Measurements from ENCODE around the gene ODAPH.

Gene ODAPH

GRCh38 chr4:75593393-75593792, 37.5 kb downstream of the ODAPH start:
- H2BK12ac ChIP-seq (ENCODE audit: low read length) = no peak overlapping the region
- no peaks in the 10 kb centered on the region for H3K36me3 ChIP-seq (replicated peaks in 1 of 2; ENCODE audit: control insufficient read depth in 2 of 2, insufficient read depth in 2 of 2, low read length in 2 of 2)
- no peak overlapping the region for H2BK120ac ChIP-seq (ENCODE audit: low read depth, low read length)
- H3K79me1 ChIP-seq (ENCODE audit: low read depth, low read length) = no peaks in the 10 kb centered on the region
- no peak overlapping the region for H4K91ac ChIP-seq (ENCODE audit: low read depth, low read length, poor library complexity)
- no peak overlapping the region for H3K14ac ChIP-seq (ENCODE audit: low read length)
- no CpG with 5 or more reads among the region's 1 CpG for WGBS, 2 donors (ENCODE audit: extremely low coverage in 2 of 2, insufficient read length in 2 of 2, insufficient replicate concordance in 1 of 2)
- H3K4me2 ChIP-seq (ENCODE audit: insufficient read depth, low read length, poor library complexity, severe bottlenecking) = no peak overlapping the region
- no peak overlapping the region for H2AFZ ChIP-seq (ENCODE audit: low read length)
- no peaks in the 10 kb centered on the region for H3K4me1 ChIP-seq (ENCODE audit: control insufficient read depth in 2 of 2, insufficient read depth in 1 of 2, low read depth in 1 of 2, low read length in 2 of 2)
- no peak overlapping the region for H3K9ac ChIP-seq (ENCODE audit: low read depth, low read length, poor library complexity)
- H3K27ac ChIP-seq (replicated peaks; ENCODE audit: low read length) = no peak overlapping the region
- H4K8ac ChIP-seq (ENCODE audit: low read depth, low read length) = no peak overlapping the region
- H3K4me3 ChIP-seq (ENCODE audit: low read length in 2 of 2) = no peak overlapping the region
- no peaks in the 10 kb centered on the region for H3K9me3 ChIP-seq (replicated peaks in 1 of 2; ENCODE audit: control insufficient read depth in 2 of 2, insufficient read depth in 1 of 2, low read depth in 1 of 2, low read length in 2 of 2)
- no peak overlapping the region for H2AK5ac ChIP-seq (ENCODE audit: low read depth, low read length)
- no peak overlapping the region for H3K4ac ChIP-seq (ENCODE audit: low read length)
- H3K27me3 ChIP-seq (ENCODE audit: control insufficient read depth in 3 of 3, insufficient read depth in 3 of 3, low read depth in 1 of 3, low read length in 3 of 3) = no peaks in the 10 kb centered on the region
- DNase-seq (ENCODE audit: low spot score) = no peak
- H2BK5ac ChIP-seq (ENCODE audit: low read length) = no peak overlapping the region
- no peak overlapping the region for H3K23ac ChIP-seq (ENCODE audit: low read depth, low read length, poor library complexity)
- no peak overlapping the region for H2BK15ac ChIP-seq (ENCODE audit: low read length)
- no peak overlapping the region for H3K18ac ChIP-seq (ENCODE audit: low read length)

- Histone ChIP-seq H4K91ac (ENCODE audit: low read depth, low read length, poor library complexity) (no peak overlapping the region), H3K4me3 (ENCODE audit: low read length in 2 of 2) (no peak overlapping the region), H3K9ac (ENCODE audit: low read depth, low read length, poor library complexity) (no peak overlapping the region), H3K23ac (ENCODE audit: low read depth, low read length, poor library complexity) (no peak overlapping the region), H3K18ac (ENCODE audit: low read length) (no peak overlapping the region), H3K27me3 (ENCODE audit: control insufficient read depth in 3 of 3, insufficient read depth in 3 of 3, low read depth in 1 of 3, low read length in 3 of 3) (no peaks in the 10 kb centered on the region), H3K79me1 (ENCODE audit: low read depth, low read length) (no peaks in the 10 kb centered on the region), H2BK120ac (ENCODE audit: low read depth, low read length) (no peak overlapping the region), H3K27ac (replicated peaks; ENCODE audit: low read length) (no peak overlapping the region), H3K4me2 (ENCODE audit: insufficient read depth, low read length, poor library complexity, severe bottlenecking) (no peak overlapping the region), H3K9me3 (replicated peaks in 1 of 2; ENCODE audit: control insufficient read depth in 2 of 2, insufficient read depth in 1 of 2, low read depth in 1 of 2, low read length in 2 of 2) (no peaks in the 10 kb centered on the region), H3K36me3 (replicated peaks in 1 of 2; ENCODE audit: control insufficient read depth in 2 of 2, insufficient read depth in 2 of 2, low read length in 2 of 2) (no peaks in the 10 kb centered on the region), H2BK12ac (ENCODE audit: low read length) (no peak overlapping the region), H2BK15ac (ENCODE audit: low read length) (no peak overlapping the region), H3K14ac (ENCODE audit: low read length) (no peak overlapping the region), H2BK5ac (ENCODE audit: low read length) (no peak overlapping the region), H2AFZ (ENCODE audit: low read length) (no peak overlapping the region), H3K4me1 (ENCODE audit: control insufficient read depth in 2 of 2, insufficient read depth in 1 of 2, low read depth in 1 of 2, low read length in 2 of 2) (no peaks in the 10 kb centered on the region), H4K8ac (ENCODE audit: low read depth, low read length) (no peak overlapping the region), H3K4ac (ENCODE audit: low read length) (no peak overlapping the region), H2AK5ac (ENCODE audit: low read depth, low read length) (no peak overlapping the region)
- no CpG with 5 or more reads among the region's 3 CpGs for WGBS, 2 donors (ENCODE audit: extremely low coverage in 2 of 2, insufficient read length in 2 of 2, insufficient replicate concordance in 1 of 2)
- DNase-seq (ENCODE audit: low spot score) = no peak
These were observed 40.2 kb downstream of the ODAPH start for GRCh38 chr4:75596061-75596460.

- H4K91ac ChIP-seq (ENCODE audit: low read depth, low read length, poor library complexity) = no peak overlapping the region
- no peaks in the 10 kb centered on the region for H3K27me3 ChIP-seq (ENCODE audit: control insufficient read depth in 3 of 3, insufficient read depth in 3 of 3, low read depth in 1 of 3, low read length in 3 of 3)
- no peak overlapping the region for H2BK15ac ChIP-seq (ENCODE audit: low read length)
- H2AFZ ChIP-seq (ENCODE audit: low read length) = no peak overlapping the region
- no peak overlapping the region for H4K8ac ChIP-seq (ENCODE audit: low read depth, low read length)
- no peak overlapping the region for H2BK120ac ChIP-seq (ENCODE audit: low read depth, low read length)
- H3K4me1 ChIP-seq (ENCODE audit: control insufficient read depth in 2 of 2, insufficient read depth in 1 of 2, low read depth in 1 of 2, low read length in 2 of 2) = no peaks in the 10 kb centered on the region
- no peaks in the 10 kb centered on the region for H3K79me1 ChIP-seq (ENCODE audit: low read depth, low read length)
- H3K9me3 ChIP-seq (replicated peaks in 1 of 2; ENCODE audit: control insufficient read depth in 2 of 2, insufficient read depth in 1 of 2, low read depth in 1 of 2, low read length in 2 of 2) = no peaks in the 10 kb centered on the region
- no peak overlapping the region for H2AK5ac ChIP-seq (ENCODE audit: low read depth, low read length)
- H3K27ac ChIP-seq (replicated peaks; ENCODE audit: low read length) = no peak overlapping the region
- no peak overlapping the region for H3K23ac ChIP-seq (ENCODE audit: low read depth, low read length, poor library complexity)
- H3K14ac ChIP-seq (ENCODE audit: low read length) = no peak overlapping the region
- no peaks in the 10 kb centered on the region for H3K36me3 ChIP-seq (replicated peaks in 1 of 2; ENCODE audit: control insufficient read depth in 2 of 2, insufficient read depth in 2 of 2, low read length in 2 of 2)
- H2BK5ac ChIP-seq (ENCODE audit: low read length) = no peak overlapping the region
- H3K18ac ChIP-seq (ENCODE audit: low read length) = no peak overlapping the region
- no peak overlapping the region for H3K4me2 ChIP-seq (ENCODE audit: insufficient read depth, low read length, poor library complexity, severe bottlenecking)
- H2BK12ac ChIP-seq (ENCODE audit: low read length) = no peak overlapping the region
- H3K4ac ChIP-seq (ENCODE audit: low read length) = no peak overlapping the region
- H3K9ac ChIP-seq (ENCODE audit: low read depth, low read length, poor library complexity) = no peak overlapping the region
- WGBS, 2 donors (ENCODE audit: extremely low coverage in 2 of 2, insufficient read length in 2 of 2, insufficient replicate concordance in 1 of 2) = no CpG with 5 or more reads among the region's 3 CpGs
- no peak for DNase-seq (ENCODE audit: low spot score)
- H3K4me3 ChIP-seq (ENCODE audit: low read length in 2 of 2) = no peak overlapping the region
These were observed 42.5 kb downstream of the ODAPH start for GRCh38 chr4:75598390-75598789.

GRCh38 chr4:75599647-75600046, 43.8 kb downstream of the ODAPH start:
- H4K91ac ChIP-seq (ENCODE audit: low read depth, low read length, poor library complexity) = no peak overlapping the region
- no peaks in the 10 kb centered on the region for H3K9me3 ChIP-seq (replicated peaks in 1 of 2; ENCODE audit: control insufficient read depth in 2 of 2, insufficient read depth in 1 of 2, low read depth in 1 of 2, low read length in 2 of 2)
- no peak overlapping the region for H4K8ac ChIP-seq (ENCODE audit: low read depth, low read length)
- no peak overlapping the region for H3K4ac ChIP-seq (ENCODE audit: low read length)
- no peak overlapping the region for H2AK5ac ChIP-seq (ENCODE audit: low read depth, low read length)
- H2AFZ ChIP-seq (ENCODE audit: low read length) = no peak overlapping the region
- H3K36me3 ChIP-seq (replicated peaks in 1 of 2; ENCODE audit: control insufficient read depth in 2 of 2, insufficient read depth in 2 of 2, low read length in 2 of 2) = no peaks in the 10 kb centered on the region
- H2BK12ac ChIP-seq (ENCODE audit: low read length) = no peak overlapping the region
- H2BK5ac ChIP-seq (ENCODE audit: low read length) = no peak overlapping the region
- H3K4me3 ChIP-seq (ENCODE audit: low read length in 2 of 2) = no peak overlapping the region
- no peak for DNase-seq (ENCODE audit: low spot score)
- WGBS, 2 donors (ENCODE audit: extremely low coverage in 2 of 2, insufficient read length in 2 of 2, insufficient replicate concordance in 1 of 2) = no CpG with 5 or more reads among the region's 4 CpGs
- H2BK15ac ChIP-seq (ENCODE audit: low read length) = no peak overlapping the region
- H3K23ac ChIP-seq (ENCODE audit: low read depth, low read length, poor library complexity) = no peak overlapping the region
- no peak overlapping the region for H3K9ac ChIP-seq (ENCODE audit: low read depth, low read length, poor library complexity)
- H3K4me1 ChIP-seq (ENCODE audit: control insufficient read depth in 2 of 2, insufficient read depth in 1 of 2, low read depth in 1 of 2, low read length in 2 of 2) = no peaks in the 10 kb centered on the region
- no peak overlapping the region for H3K18ac ChIP-seq (ENCODE audit: low read length)
- no peak overlapping the region for H3K4me2 ChIP-seq (ENCODE audit: insufficient read depth, low read length, poor library complexity, severe bottlenecking)
- no peak overlapping the region for H3K14ac ChIP-seq (ENCODE audit: low read length)
- H3K27ac ChIP-seq (replicated peaks; ENCODE audit: low read length) = no peak overlapping the region
- H2BK120ac ChIP-seq (ENCODE audit: low read depth, low read length) = no peak overlapping the region
- H3K27me3 ChIP-seq (ENCODE audit: control insufficient read depth in 3 of 3, insufficient read depth in 3 of 3, low read depth in 1 of 3, low read length in 3 of 3) = no peaks in the 10 kb centered on the region
- no peaks in the 10 kb centered on the region for H3K79me1 ChIP-seq (ENCODE audit: low read depth, low read length)
